HUES6 (cell line): ENCODE results near the gene CKB.
A peak's percentile ranks its signal among the peaks of the same experiment; 100 is the strongest.
"Not testable (repeated sequence)": the region's sequence is repeated elsewhere in the genome, so short reads cannot be mapped to it uniquely, and the experiment has no call there.

Experiments
- H3K27ac ChIP-seq: 2 replicates; pipeline ENCODE4 v1.7.0; 2013; ENCODE audit warnings: low read depth, mild to moderate bottlenecking, low read length, inconsistent platforms
- H3K27me3 ChIP-seq: 2 replicates; pipeline ENCODE4 v1.6.1; 2013; ENCODE audit warnings: low read length; ENCODE audit not compliant: control insufficient read depth, insufficient read depth
- H3K36me3 ChIP-seq: 2 replicates; pipeline ENCODE4 v1.6.1; 2013; ENCODE audit warnings: low read length; ENCODE audit not compliant: control insufficient read depth, insufficient read depth
- H3K4me1 ChIP-seq: 2 replicates; pipeline ENCODE4 v1.6.1; 2013; ENCODE audit warnings: low read length; ENCODE audit not compliant: control insufficient read depth, insufficient read depth
- H3K4me3 ChIP-seq: 2 replicates; pipeline ENCODE4 v1.5.1; 2013; ENCODE audit warnings: low read depth, low read length
- H3K9ac ChIP-seq: one replicate; pipeline ENCODE4 v1.6.1; 2013; ENCODE audit warnings: mild to moderate bottlenecking, low read length
- H3K9me3 ChIP-seq: 2 replicates; pipeline ENCODE4 v1.6.1; 2013; ENCODE audit warnings: low read depth, low read length; ENCODE audit not compliant: control insufficient read depth, insufficient read depth

The CKB gene

DNA sequence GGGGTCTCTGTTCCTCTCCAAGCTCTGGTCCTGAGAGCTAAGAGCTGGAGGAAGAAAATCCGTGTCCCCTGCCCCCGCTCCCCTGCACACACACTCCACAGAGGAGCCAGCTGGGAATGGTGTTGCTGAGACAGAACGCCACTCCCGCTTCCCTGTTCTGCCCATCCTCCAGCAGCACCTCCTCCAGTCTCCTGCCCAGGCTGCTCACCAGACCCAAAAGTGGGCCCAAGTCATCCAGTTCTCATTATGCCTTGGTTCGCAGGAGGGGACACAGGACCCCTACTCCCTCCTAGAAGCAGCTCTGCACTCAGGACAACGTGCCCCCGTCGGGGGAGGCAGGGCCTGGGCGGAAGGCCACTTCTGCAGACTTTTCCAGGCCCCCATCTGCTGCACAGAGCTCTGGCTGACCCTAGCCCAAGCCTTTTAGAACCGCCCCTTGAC lies 5.5 kb upstream of the CKB start:
- peak overlapping the region; percentile 89 for H3K4me3 ChIP-seq
- H3K27me3 ChIP-seq = peaks cover 18% of the 10 kb centered on the region
- H3K36me3 ChIP-seq = peaks cover 13% of the 10 kb centered on the region
- no peaks in the 10 kb centered on the region for H3K9me3 ChIP-seq
- H3K27ac ChIP-seq = peak overlapping the region; percentile 74
- peak overlapping the region; percentile 84 for H3K9ac ChIP-seq
- H3K4me1 ChIP-seq = peaks cover 24% of the 10 kb centered on the region

- peak overlapping the region; percentile 89; the same call in 1 of the 2 replicates for H3K4me3 ChIP-seq
- no peak overlapping the region for H3K27ac ChIP-seq
- no peaks in the 10 kb centered on the region for H3K9me3 ChIP-seq
- H3K9ac ChIP-seq = peak overlapping the region; percentile 84
- H3K27me3 ChIP-seq = peaks cover 22% of the 10 kb centered on the region
- peaks cover 24% of the 10 kb centered on the region for H3K4me1 ChIP-seq
- H3K36me3 ChIP-seq = peaks cover 10% of the 10 kb centered on the region
Measured at GRCh38 chr14:103527408-103528145, 4.9 kb upstream of the CKB start.

- Histone ChIP-seq H3K4me3 (no peak overlapping the region), H3K9ac (no peak overlapping the region), H3K27me3 (peaks cover 22% of the 10 kb centered on the region), H3K27ac (no peak overlapping the region), H3K4me1 (peaks cover 24% of the 10 kb centered on the region), H3K36me3 (peaks cover 4% of the 10 kb centered on the region; the same call in 1 of the 2 replicates), H3K9me3 (no peaks in the 10 kb centered on the region)
Measured at GRCh38 chr14:103526914-103527248, 4.3 kb upstream of the CKB start.

DNA sequence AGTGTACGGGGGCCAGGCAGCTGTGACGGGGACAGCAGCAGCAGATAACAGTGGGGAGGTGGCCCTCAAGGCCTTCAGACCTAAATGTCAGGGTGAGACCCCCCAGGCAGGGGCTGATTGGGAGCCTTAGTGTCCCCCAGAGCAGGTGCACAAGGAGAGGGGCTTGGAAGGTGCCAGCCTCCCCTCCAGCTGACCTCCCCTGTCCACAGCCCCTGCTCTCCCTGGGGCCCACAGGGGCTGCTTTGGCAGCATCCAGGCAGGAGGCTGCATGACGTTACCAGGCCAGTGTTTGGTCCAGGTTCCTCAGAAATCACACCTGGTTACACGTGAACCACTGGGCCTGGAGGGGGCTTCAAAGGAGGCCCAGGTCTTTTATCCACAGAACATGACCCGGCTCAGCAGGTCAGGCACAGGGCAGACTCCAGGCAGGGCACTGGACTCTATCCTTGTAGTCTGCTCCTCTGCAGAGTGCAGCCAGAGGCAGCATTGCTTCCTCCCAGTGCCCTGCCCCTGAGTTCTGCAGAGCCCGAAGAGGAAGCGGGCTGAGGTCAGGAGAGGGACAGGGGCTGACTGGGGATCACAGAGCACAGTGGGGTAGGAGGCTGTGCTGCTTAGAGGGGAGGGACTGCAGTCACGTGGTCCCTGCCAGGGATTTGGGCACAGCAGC lies 3.8 kb upstream of the CKB start:
- Histone ChIP-seq H3K4me3 (no peak overlapping the region), H3K27ac (no peak overlapping the region), H3K9me3 (no peaks in the 10 kb centered on the region), H3K4me1 (peaks cover 24% of the 10 kb centered on the region), H3K36me3 (peaks cover 4% of the 10 kb centered on the region; the same call in 1 of the 2 replicates), H3K27me3 (peaks cover 22% of the 10 kb centered on the region), H3K9ac (no peak overlapping the region)

DNA sequence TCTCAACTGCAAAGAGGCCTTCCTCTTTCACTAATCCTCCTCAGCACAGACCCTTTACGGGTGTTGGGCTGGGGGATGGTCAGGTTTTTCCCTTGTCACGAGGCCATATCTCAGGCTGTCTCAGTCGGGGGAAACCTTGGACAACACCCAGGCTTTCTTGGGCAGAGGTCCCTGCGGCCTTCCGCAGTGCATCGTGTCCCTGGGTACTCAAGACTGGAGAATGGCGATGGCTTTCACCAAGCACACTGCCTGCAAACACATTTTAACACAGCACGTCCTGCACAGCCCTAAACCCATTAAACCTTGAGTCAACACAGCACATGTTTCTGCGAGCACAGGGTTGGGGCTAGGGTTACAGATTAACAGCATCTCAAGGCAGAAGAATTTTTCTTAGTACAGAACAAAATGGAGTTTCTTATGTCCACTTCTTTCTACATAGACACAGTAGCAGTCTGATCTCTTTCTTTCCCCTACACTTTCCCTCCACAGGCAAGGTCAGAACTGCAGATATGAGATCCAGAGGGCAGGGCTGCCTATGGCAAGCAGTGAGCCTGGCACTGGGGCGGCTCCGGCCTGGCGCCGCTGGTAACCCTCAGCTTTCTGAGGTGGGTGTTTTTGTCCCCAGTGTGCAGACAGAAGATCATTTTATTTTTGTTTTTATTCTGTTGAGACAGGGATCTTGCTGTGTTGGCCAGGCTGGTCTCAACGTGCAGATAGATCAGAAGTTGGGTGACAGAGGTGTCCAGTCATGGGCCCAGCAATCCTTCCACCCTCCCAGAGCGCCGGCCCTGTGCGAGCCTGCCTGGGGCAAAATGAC lies 3.0 kb upstream of the CKB start:
- H3K9ac ChIP-seq, H3K9me3 ChIP-seq, H3K27ac ChIP-seq, H3K4me3 ChIP-seq, H3K36me3 ChIP-seq: not testable (repeated sequence)
- Histone ChIP-seq H3K27me3 (peaks cover 22% of the 10 kb centered on the region), H3K4me1 (peaks cover 24% of the 10 kb centered on the region)

- Histone ChIP-seq H3K36me3 (peaks cover 12% of the 10 kb centered on the region), H3K4me1 (peaks cover 25% of the 10 kb centered on the region), H3K27me3 (peaks cover 22% of the 10 kb centered on the region), H3K27ac (no peak overlapping the region), H3K9ac (no peak overlapping the region), H3K4me3 (no peak overlapping the region), H3K9me3 (no peaks in the 10 kb centered on the region)
Measured at GRCh38 chr14:103524002-103524935, 1.6 kb upstream of the CKB start.

GRCh38 chr14:103523575-103523954 lies 935 bp upstream of the CKB start:
- no peaks in the 10 kb centered on the region for H3K9me3 ChIP-seq
- peaks cover 22% of the 10 kb centered on the region for H3K27me3 ChIP-seq
- H3K4me3 ChIP-seq = peak overlapping the region; percentile 68
- peaks cover 18% of the 10 kb centered on the region for H3K36me3 ChIP-seq
- no peak overlapping the region for H3K27ac ChIP-seq
- peak overlapping the region; percentile 9 for H3K9ac ChIP-seq
- peaks cover 29% of the 10 kb centered on the region for H3K4me1 ChIP-seq

GRCh38 chr14:103521951-103522563 lies 573 bp downstream of the CKB start:
- Histone ChIP-seq H3K27ac (no peak overlapping the region), H3K4me3 (peak overlapping the region; percentile 68), H3K9ac (peak overlapping the region; percentile 80), H3K9me3 (no peaks in the 10 kb centered on the region), H3K27me3 (peaks cover 22% of the 10 kb centered on the region), H3K4me1 (peaks cover 29% of the 10 kb centered on the region), H3K36me3 (peaks cover 18% of the 10 kb centered on the region)

DNA sequence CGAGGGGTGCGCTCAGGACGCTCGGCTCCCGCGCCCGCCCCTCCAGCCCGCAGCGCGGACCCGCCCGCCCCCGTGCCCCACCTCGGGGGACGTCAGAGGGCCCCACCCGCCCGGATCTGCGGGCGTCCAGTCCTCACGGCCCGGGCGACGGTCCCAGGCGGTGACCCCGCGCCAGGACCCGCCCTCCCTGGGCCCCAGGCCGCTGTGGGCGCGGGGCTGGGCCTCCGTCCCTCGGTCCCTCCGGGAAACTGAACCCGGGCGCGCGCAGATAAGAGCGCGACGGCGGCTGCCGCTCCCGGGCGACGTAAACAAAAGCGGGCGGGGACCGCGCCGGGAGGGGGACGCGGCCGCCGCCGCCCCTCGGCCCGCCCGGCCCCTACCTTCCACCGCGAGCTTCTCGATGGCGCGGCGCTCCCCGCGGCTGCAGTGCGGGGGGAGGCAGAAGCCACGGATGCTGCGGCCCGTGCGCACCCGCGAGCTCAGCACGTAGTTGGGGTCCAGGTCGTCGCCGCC lies 1.1 kb downstream of the CKB start:
- peak overlapping the region; percentile 80 for H3K9ac ChIP-seq
- no peaks in the 10 kb centered on the region for H3K9me3 ChIP-seq
- peak overlapping the region; percentile 68 for H3K4me3 ChIP-seq
- H3K4me1 ChIP-seq = peaks cover 29% of the 10 kb centered on the region
- peaks cover 18% of the 10 kb centered on the region for H3K36me3 ChIP-seq
- H3K27ac ChIP-seq = no peak overlapping the region
- H3K27me3 ChIP-seq = peaks cover 22% of the 10 kb centered on the region
